K562 (cell line): ENCODE results near the gene C1QL3. TPM values are rescaled to one million over a fixed set of nuclear protein-coding genes. Genes with fewer than 3 reads are reported as not detected.

Experiments used
- ARID1B ChIP-seq: fragments of 450-650 bp; IDR thresholded peaks from 2 replicates; pipeline ENCODE4 v1.6.1; 2016; ENCODE audit warnings: antibody characterized with exemption, mild to moderate bottlenecking, inconsistent platforms
- BCOR ChIP-seq: fragments of 450-650 bp; IDR thresholded peaks from 2 replicates; pipeline ENCODE4 v1.6.1; 2016
- BRF2 ChIP-seq: IDR thresholded peaks from 3 replicates; pipeline ENCODE4 v1.6.1; 2011; ENCODE audit warnings: borderline replicate concordance, mild to moderate bottlenecking; ENCODE audit not compliant: insufficient read length, insufficient read depth
- NR2C1 ChIP-seq, 2 experiments: fragments of 450-650 bp; IDR thresholded peaks; 2 replicates each; pipeline ENCODE4 v1.6.1; 2017; ENCODE audit warnings: mild to moderate bottlenecking in 2 of 2, antibody characterized with exemption in 1 of 2, inconsistent platforms in 1 of 2, missing compliant biosample characterization in 1 of 2, missing genetic modification characterization in 1 of 2
- ZBTB17 ChIP-seq: fragments of 450-650 bp; formaldehyde crosslinking; IDR thresholded peaks from 2 replicates; pipeline ENCODE4 v1.4.0; 2020; ENCODE audit warnings: mild to moderate bottlenecking
- ZMIZ1 ChIP-seq, 2 experiments: fragments of 150-350 bp in 1 of 2; IDR thresholded peaks; 2 replicates each; pipeline ENCODE4 v1.6.1; 2012 to 2016; ENCODE audit warnings: low read depth in 2 of 2, low read length in 2 of 2, mild to moderate bottlenecking in 1 of 2, moderate library complexity in 1 of 2
- ZNF644 ChIP-seq: fragments of 200-800 bp; sonication (Bioruptor generic); IDR thresholded peaks from 2 replicates; pipeline ENCODE4 v1.6.1; 2016; ENCODE audit warnings: low read depth, missing genetic modification characterization, missing compliant biosample characterization
- ZNF696 ChIP-seq: fragments of 250-450 bp; sonication (Bioruptor Pico); conservative IDR thresholded peaks from 2 replicates; pipeline ENCODE4 v1.4.0; 2020; ENCODE audit warnings: mild to moderate bottlenecking, moderate library complexity
- polyA plus RNA-seq, 8 experiments: library from polyadenylated mRNA; depleted of rRNA in 4 of 8; stranded (reverse) in 5 of 8; unstranded in 3 of 8; fragments of >200 nt; fragmentation: Nextera tagmentation in 2 of 8; fragmentation: Illumina TruSeq in 1 of 8; extraction: Ambion mirVana in 2 of 8; extraction: Trizol in 1 of 8; gene quantifications; 2 replicates each; pipeline versions ENCODE4 v1.2.1 to v1.2.3, GENCODE V29; 2011 to 2014; ENCODE audit warnings: inconsistent platforms in 1 of 8, missing spikeins in 1 of 8
- total RNA-seq, 7 experiments: library from RNA; depleted of rRNA in 6 of 7; stranded (reverse); fragments of >200 nt in 6 of 7; fragmentation: Illumina TruSeq in 2 of 7; extraction: Trizol in 2 of 7; gene quantifications; 2 replicates each; pipeline versions ENCODE4 v1.2.1 to v1.2.3, GENCODE V29; 2011 to 2021; ENCODE audit warnings: low replicate concordance in 1 of 7

The C1QL3 gene
- total and polyA plus RNA-seq, 9 of the 15 experiments (the other 6 are each of a cell fraction or from before 2014, with no cell fraction given), result 0.28 to 0.37 TPM; not detected in 7

- TF ChIP-seq ZMIZ1 (IDR thresholded peaks at IDR 0.05; ENCODE audit: low read depth in 2 of 2, low read length in 2 of 2) (no peak), ZNF696 (no peak), ARID1B (no peak), BCOR (no peak), ZBTB17 (CRISPR knock-in tag) (no peak), BRF2 (no peak), NR2C1 (IDR thresholded peaks at IDR 0.05) (no peak), NR2C1 (tag; IDR thresholded peaks at IDR 0.05) (no peak), ZNF644 (tag) (no peak)
- TF ChIP-seq, all 486 proteins: peak for 0
These were observed 43.9 kb downstream of the C1QL3 start (continued) for GRCh38 chr10:16477757-16478156.
